ENCODE results near the gene ARHGAP23. TPM values are rescaled to one million over a fixed set of nuclear protein-coding genes. Genes with fewer than 3 reads are reported as not detected.
A peak's percentile ranks its signal among the peaks of the same experiment; 100 is the strongest.
"Not testable (repeated sequence)": the region's sequence is repeated elsewhere in the genome, so short reads cannot be mapped to it uniquely, and the experiment has no call there.

Gene ARHGAP23
- total and polyA plus RNA-seq, 8 donors, result 4.0 to 55.5 (median 26.4) TPM

- WGBS, 5 donors, result 32 to 55% (median 52%) methylated on average over 11 to 14 of the region's 14 CpGs
- not testable (repeated sequence) for H3K4me3 ChIP-seq, H3K9me3 ChIP-seq, H3K4me1 ChIP-seq, H3K27ac ChIP-seq, H3K27me3 ChIP-seq
- intact Hi-C loops (cut with DNase I; ENCODE audit: low total_unique reads), result loop anchor here (10.0 kb wide), 1 partner anchor 92 kb away; no protein-coding TSS in a partner anchor
- DNase-seq, result peak; percentile 95 to 97
- peak in 2 of 7 experiments; percentile 15 to 80 for TF ChIP-seq CTCF (IDR thresholded peaks at IDR 0.05)
- H3K36me3 ChIP-seq, result peaks cover 27 to 83% (median 71%) of the 10 kb centered on the region in 4 donors
Measured at GRCh38 chr17:38492067-38493040, 64.1 kb downstream of the ARHGAP23 start.

DNA sequence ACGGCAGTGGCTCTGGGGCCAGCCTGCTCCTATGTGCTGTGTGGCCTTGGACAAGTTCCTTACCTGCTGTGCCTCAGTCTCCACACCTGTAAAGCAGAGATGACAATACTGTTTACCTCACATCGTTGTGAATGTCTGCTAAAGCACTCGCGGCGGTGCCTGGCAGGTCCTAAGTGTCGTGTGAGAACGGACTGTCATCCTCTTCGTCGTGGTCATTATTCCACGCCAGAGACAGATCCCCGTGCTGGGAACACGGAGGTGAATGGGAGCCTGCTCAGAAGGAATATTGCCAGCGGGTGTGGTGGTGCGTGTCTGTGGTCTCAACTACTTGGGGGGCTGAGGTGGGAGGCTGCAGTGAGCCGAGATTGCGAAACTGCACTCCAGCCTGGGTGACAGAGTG is 65.9 kb downstream of the ARHGAP23 start:
- not testable (repeated sequence) for H3K27ac ChIP-seq, H3K9me3 ChIP-seq, DNase-seq, H3K27me3 ChIP-seq, H3K4me1 ChIP-seq, H3K4me3 ChIP-seq
- H3K36me3 ChIP-seq, result peaks cover 37 to 92% (median 83%) of the 10 kb centered on the region in 4 donors
- intact Hi-C loops (cut with DNase I; ENCODE audit: low total_unique reads), result loop anchor here (10.0 kb wide), 1 partner anchor 91 kb away; no protein-coding TSS in a partner anchor
- 88 to 96% (median 92%) methylated on average over 16 of the region's 16 CpGs for WGBS, 5 donors

- not testable (repeated sequence) for H3K27me3 ChIP-seq, H3K4me3 ChIP-seq, DNase-seq, H3K4me1 ChIP-seq, H3K9me3 ChIP-seq, H3K27ac ChIP-seq
- intact Hi-C loops (cut with DNase I; ENCODE audit: low total_unique reads), result loop anchor here (10.0 kb wide), 1 partner anchor 87 kb away; no protein-coding TSS in a partner anchor
- peaks cover 27 to 91% (median 77%) of the 10 kb centered on the region in 4 donors for H3K36me3 ChIP-seq
- 87 to 94% (median 94%) methylated on average over 9 to 10 of the region's 10 CpGs for WGBS, 5 donors
Measured at GRCh38 chr17:38497656-38498055, 69.4 kb downstream of the ARHGAP23 start.

- 84 to 89% (median 86%) methylated on average over 6 to 14 of the region's 14 CpGs for WGBS, 5 donors
Measured at GRCh38 chr17:38498353-38498752, 70.1 kb downstream of the ARHGAP23 start.

DNA sequence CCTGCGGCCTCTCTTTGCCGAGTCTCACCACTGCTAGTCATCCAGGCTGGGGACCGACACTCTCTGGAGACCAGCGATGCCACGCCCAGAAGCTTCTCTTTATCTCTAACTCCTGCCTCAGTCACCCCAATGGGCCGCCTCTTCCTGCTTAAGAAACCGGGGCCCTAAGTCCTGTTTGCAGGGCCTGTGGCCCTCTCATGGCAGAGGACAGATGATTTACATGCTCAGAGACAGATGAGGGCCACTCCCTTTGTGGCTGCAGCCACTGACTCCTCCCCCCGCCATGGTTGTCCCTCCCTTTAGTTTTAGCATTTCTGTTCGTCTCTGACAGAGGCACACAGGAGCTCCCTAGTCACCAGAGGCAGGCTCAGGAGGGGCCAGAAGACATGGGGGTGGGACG is 71.0 kb downstream of the ARHGAP23 start:
- WGBS, 5 donors, result 80 to 89% (median 82%) methylated on average over 10 of the region's 10 CpGs
- not testable (repeated sequence) for H3K9me3 ChIP-seq, H3K4me3 ChIP-seq, H3K4me1 ChIP-seq, DNase-seq, H3K27me3 ChIP-seq, H3K27ac ChIP-seq
- intact Hi-C loops (cut with DNase I; ENCODE audit: low total_unique reads), result loop anchor here (10.0 kb wide), 1 partner anchor 86 kb away; no protein-coding TSS in a partner anchor
- peaks cover 19 to 91% (median 78%) of the 10 kb centered on the region in 4 donors for H3K36me3 ChIP-seq

More at GRCh38 chr17:38498353-38498752, 70.1 kb downstream of the ARHGAP23 start:
- no peaks in the 10 kb centered on the region for H3K27me3 ChIP-seq
- no peaks in the 10 kb centered on the region for H3K9me3 ChIP-seq
- no peak for DNase-seq
- no peak overlapping the region for H3K27ac ChIP-seq
- peaks cover 26 to 91% (median 78%) of the 10 kb centered on the region in 4 donors for H3K36me3 ChIP-seq
- no peak for TF ChIP-seq EP300 (IDR thresholded peaks at IDR 0.05)
- TF ChIP-seq POLR2A (IDR thresholded peaks at IDR 0.05), result no peak
- no peak for TF ChIP-seq CTCF (IDR thresholded peaks at IDR 0.05)
- TF ChIP-seq POLR2AphosphoS5 (IDR thresholded peaks at IDR 0.05), result no peak
- intact Hi-C loops (cut with DNase I; ENCODE audit: low total_unique reads), result loop anchor here (10.0 kb wide), 1 partner anchor 86 kb away; no protein-coding TSS in a partner anchor
- no peaks in the 10 kb centered on the region for H3K4me1 ChIP-seq
- H3K4me3 ChIP-seq, result no peak overlapping the region

- not testable (repeated sequence) for DNase-seq
Measured at GRCh38 chr17:38501718-38502117, 73.5 kb downstream of the ARHGAP23 start.

DNA sequence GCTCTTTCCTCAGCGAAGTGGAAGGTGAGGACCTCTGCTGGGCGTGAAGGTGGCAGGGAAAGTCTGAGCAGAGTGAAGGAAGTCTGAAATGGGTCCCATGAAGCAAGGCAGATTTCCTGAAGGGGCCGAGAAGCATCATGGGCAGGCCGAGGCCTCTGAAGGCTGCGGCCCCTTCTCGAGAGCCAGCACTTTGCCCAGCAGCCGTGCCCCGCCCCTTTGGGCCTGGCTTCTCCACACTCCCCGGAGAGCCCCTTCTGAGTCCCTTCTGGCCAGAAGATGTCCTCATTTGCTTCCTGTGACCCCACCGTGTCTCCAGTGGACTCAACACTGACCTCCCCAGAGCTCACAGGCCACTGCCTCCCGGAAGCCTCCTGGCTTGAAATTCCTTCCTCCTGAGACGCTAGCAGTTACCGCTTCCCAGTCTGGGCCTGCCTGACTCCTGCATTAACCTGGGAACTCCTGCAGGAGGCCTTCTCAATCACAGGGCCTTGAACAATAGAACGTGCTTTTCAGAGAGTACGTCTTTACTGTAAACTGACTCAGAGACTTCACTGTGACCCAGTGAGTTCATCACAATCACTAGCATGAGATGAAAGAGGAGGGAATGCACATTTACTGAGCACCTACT is 75.1 kb downstream of the ARHGAP23 start:
- H3K27ac ChIP-seq; intact Hi-C loops (cut with DNase I; ENCODE audit: low total_unique reads); H3K4me3 ChIP-seq; H3K27me3 ChIP-seq; H3K9me3 ChIP-seq; DNase-seq; H3K4me1 ChIP-seq: not testable (repeated sequence)
- peaks cover 9 to 78% (median 73%) of the 10 kb centered on the region in 4 donors for H3K36me3 ChIP-seq
- 84 to 91% (median 87%) methylated on average over 13 to 15 of the region's 15 CpGs for WGBS, 5 donors

More at GRCh38 chr17:38501718-38502117, 73.5 kb downstream of the ARHGAP23 start:
- H3K9me3 ChIP-seq; intact Hi-C loops (cut with DNase I; ENCODE audit: low total_unique reads); H3K27ac ChIP-seq; H3K4me1 ChIP-seq; H3K27me3 ChIP-seq; H3K4me3 ChIP-seq: not testable (repeated sequence)
- 91 to 100% (median 92%) methylated on average over 2 of the region's 2 CpGs for WGBS, 5 donors
- peaks cover 19 to 85% (median 76%) of the 10 kb centered on the region in 4 donors for H3K36me3 ChIP-seq

Measured in stomach (tissue), 9 donors.